Omental fat pad (tissue), 4 donors: Measurements from ENCODE around the gene PSMB3. TPM values are rescaled to one million over a fixed set of nuclear protein-coding genes. Genes with fewer than 3 reads are reported as not detected.

Experiments used
- ATAC-seq: fragments of 150-250 bp; one replicate; pipeline ENCODE4 v1.9.1; 2016; ENCODE audit warnings: mild to moderate bottlenecking, moderate library complexity; ENCODE audit not compliant: low FRiP score
- DNase-seq: peaks from one replicate; pipeline ENCODE4 v3.0.0-alpha.2; 2019; ENCODE audit warnings: low spot score
- total RNA-seq, 4 donors: library from RNA; depleted of rRNA; stranded (reverse); fragments of >200 nt; gene quantifications; one replicate each; pipeline ENCODE4 v1.1.0, GENCODE V29; 2016
- TF ChIP-seq, protein P1 (sequence below), 3 donors: fragments of 450-650 bp; IDR thresholded peaks; one replicate each; pipeline ENCODE4 v1.5.1; 2016 to 2017; ENCODE audit warnings: antibody characterized with exemption in 3 of 3, mild to moderate bottlenecking in 3 of 3, moderate library complexity in 2 of 3

The PSMB3 gene
- total RNA-seq, 4 donors from 2014 or later = 140 to 169 (median 155) TPM

DNA sequence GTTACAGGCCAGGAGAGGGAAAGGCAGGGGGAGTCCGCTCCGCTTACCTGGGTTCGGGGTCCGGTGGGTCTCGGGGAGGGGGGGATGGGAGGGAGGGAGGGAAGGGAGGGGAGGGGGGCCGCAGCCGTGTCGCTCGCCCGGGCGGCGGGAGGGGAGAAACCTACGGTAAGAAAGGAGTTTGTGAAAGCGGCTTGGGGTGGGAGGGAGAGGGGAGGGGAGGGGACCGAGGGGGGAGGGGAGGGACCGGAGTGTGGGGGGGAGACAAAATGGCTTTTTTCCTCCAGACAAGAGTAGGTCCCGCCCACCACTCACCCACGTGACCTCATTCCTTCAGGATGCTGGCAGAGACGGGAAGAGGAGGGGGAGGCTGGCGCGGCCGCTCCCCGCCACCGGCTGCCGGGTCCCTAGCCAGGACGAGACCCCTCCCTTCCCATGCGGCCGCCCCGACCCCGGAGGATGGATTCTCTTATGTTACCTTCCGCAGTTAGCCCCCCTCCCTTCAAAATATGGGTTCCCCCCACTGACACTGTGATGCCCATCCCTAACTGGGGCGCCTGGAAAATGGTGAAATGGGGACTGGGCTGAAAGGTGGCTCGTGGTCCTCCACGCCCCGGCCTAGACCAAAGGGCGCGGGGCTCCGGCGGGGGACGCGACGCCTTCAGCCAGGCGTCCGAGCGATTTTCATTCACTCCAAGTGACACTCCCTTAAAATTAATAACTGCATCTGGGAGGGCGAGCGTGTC, 4.2 kb upstream of the PSMB3 start, which contains the start of gene PCGF2:
Gene PCGF2 (minus strand): TSS at position 188 of the 743 bp plus-strand sequence. CDS start 7,934 bp downstream, outside the sequence.
- ATAC-seq = no peak
- TF ChIP-seq, protein P1, sequence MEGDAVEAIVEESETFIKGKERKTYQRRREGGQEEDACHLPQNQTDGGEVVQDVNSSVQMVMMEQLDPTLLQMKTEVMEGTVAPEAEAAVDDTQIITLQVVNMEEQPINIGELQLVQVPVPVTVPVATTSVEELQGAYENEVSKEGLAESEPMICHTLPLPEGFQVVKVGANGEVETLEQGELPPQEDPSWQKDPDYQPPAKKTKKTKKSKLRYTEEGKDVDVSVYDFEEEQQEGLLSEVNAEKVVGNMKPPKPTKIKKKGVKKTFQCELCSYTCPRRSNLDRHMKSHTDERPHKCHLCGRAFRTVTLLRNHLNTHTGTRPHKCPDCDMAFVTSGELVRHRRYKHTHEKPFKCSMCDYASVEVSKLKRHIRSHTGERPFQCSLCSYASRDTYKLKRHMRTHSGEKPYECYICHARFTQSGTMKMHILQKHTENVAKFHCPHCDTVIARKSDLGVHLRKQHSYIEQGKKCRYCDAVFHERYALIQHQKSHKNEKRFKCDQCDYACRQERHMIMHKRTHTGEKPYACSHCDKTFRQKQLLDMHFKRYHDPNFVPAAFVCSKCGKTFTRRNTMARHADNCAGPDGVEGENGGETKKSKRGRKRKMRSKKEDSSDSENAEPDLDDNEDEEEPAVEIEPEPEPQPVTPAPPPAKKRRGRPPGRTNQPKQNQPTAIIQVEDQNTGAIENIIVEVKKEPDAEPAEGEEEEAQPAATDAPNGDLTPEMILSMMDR (IDR thresholded peaks at IDR 0.05) = no peak
- peak; percentile 90 for DNase-seq

DNA sequence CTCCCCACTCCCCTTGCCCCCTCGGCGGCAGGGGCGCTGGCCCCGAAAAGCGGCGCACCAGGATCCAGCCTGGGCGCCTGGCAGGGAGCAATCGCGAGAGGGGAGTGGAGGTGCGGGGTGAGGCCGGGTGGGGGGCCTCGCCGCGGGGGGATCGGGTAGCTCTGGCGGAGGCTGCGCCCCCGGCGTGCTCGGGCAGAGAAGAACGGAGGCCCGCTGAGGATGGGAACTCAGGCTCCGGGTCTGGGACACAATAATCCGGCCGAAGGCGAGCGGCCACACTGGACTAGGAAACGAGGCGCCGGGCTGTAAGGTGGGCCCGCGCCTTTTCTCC, 3.7 kb upstream of the PSMB3 start:
- DNase-seq (no peak), ATAC-seq (no peak)
- TF ChIP-seq, protein P1 (IDR thresholded peaks at IDR 0.05) = no peak

DNA sequence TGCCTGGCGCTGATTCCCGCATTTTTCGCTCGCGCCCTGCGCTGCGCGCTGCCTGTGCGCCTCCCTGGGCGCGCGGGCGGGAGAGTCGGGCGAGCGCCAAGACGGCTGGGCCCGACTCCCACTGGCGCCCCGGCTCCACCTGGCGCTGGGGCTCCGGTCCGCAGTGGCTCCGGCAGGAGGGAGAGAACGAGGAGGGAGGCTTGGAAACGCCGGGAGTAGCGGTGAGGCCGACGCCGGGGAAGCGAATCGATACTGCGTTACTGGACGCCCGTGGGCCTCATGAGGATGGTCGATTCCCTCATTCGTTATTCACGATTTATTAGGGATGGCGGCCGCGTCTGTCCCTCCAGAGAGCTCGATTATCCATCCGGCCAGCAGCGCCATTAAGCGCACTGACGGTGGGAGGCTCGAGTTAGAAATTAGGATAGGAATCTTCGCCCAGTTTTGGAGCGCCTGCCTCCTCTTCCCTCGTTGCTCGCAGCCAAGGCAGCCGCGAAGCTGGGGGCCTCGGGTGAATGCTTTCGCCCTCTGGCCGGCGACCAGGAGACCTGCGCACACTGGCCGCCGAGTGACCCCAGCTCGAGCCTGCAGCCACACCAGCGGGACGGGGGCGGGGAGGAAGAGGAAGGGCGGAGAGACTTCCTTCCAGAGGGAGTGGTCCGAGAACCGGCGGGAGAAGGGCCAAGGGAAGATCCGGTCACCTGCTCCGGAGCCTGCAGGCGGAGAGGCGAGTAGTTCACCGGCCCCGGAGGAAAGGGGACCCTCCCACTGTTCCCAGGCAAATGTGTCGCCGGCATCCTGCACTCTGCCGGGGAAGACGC, 3.1 kb upstream of the PSMB3 start:
- DNase-seq (peak; percentile 51), ATAC-seq (peak; percentile 13)
- TF ChIP-seq, protein P1 (IDR thresholded peaks at IDR 0.05) = no peak

DNA sequence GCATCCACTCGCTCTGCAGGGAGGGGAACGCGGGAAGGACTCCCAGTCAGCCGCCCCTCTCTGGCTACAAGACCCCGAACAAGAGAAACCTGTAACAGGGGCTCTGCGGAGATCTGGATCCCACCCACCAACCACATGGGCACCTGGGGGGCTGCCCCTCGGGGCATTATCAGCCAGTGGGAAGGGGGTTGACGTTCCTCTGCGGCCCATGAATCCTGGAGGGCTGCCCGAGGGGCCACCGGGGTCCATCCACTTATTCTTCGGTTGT, 2.6 kb upstream of the PSMB3 start:
- ATAC-seq (no peak), DNase-seq (no peak)
- TF ChIP-seq, protein P1 (IDR thresholded peaks at IDR 0.05) = no peak

DNA sequence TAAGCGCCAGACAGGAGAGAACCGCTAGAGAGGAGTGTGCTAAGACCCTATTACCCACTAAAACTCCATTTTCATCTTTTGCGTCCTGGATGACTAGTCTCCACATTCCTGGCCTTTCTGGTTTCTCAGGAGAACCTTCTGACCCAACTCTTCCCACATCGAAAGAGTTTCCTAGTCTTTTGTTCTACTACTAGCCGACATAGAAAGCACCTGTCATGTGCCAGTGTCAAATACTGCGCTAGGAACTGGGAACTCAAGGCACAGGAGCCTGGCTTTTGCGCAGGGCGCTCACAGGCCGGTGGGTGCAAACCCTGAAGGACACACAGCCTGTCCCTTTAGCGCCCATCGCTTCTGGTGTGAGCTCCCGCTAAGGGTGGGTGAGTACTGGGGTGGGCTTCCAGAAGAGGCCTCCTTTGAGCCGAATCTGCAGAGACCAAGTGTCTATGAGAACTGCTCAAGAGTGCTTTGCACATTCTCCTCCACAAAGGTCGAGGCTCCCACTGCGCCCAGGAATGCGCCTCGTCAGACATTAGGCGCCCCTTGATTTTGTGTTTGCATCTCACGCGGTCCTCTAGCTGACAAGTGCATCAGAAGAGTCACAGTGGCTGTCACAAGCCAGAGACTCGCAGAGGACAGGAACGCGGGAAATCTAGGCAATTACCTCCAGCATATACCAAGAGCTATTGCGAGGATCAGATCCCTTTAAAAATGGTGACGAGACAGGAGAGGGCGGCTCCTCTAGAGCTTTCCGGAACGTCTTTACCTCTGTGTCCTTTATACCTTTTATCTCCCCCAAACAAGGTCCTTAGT, 2.0 kb upstream of the PSMB3 start:
- TF ChIP-seq, protein P1 (IDR thresholded peaks at IDR 0.05) = no peak
- ATAC-seq = no peak
- no peak for DNase-seq

DNA sequence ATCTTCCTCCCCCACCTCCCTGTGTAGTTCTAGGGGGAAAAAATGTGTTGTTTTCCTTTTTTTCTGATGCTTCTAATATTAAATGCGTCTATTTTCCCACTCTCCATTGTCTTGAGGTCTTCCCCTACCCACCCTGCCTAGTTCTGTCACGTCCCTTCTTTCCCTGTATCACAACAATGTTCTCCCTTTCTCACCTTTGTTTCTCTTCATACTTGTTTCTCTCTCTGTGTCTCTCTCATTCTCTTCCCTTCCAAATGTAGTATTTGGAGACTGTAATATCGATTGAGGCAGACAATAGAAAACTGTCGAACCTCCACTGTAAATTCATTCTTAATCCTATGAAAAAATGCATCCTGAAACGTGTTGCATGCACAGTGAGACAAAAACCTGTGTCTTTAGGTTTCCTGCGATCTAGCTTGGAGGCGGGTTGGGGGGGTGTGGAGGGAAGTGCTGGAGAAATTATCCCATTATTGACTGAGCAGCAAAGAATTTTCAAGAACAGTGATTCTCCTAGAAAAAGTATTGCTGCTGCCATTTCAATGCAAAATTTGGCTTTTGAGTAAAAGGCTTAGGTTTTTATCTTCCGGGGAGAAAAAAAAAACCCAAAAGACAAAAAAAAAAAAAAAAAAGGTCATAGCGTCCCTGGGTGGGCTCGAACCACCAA, 1.3 kb upstream of the PSMB3 start:
- DNase-seq (no peak), ATAC-seq (no peak)
- TF ChIP-seq, protein P1 (IDR thresholded peaks at IDR 0.05) = no peak
